H1 (cell line): ENCODE data around the gene TNFSF11. TPM values are rescaled to one million over a fixed set of nuclear protein-coding genes. Genes with fewer than 3 reads are reported as not detected.

Experiments used
- CTBP2 ChIP-seq: IDR thresholded peaks from 2 replicates; pipeline ENCODE4 v1.7.0; 2011; ENCODE audit warnings: borderline replicate concordance, mild to moderate bottlenecking, moderate library complexity, mixed read lengths, low read length; ENCODE audit not compliant: insufficient read depth, insufficient read length
- EZH2 ChIP-seq: fragments of 200-600 bp; sonication (generic); IDR thresholded peaks from 2 replicates; pipeline ENCODE4 v1.7.1; 2012; ENCODE audit warnings: low read depth, mild to moderate bottlenecking, moderate library complexity, low read length, inconsistent platforms; ENCODE audit not compliant: severe bottlenecking
- GABPA ChIP-seq: IDR thresholded peaks from 2 replicates; pipeline ENCODE4 v1.6.1; 2011; ENCODE audit warnings: mild to moderate bottlenecking, low read length, moderate library complexity, borderline replicate concordance; ENCODE audit not compliant: insufficient read depth
- RXRA ChIP-seq: IDR thresholded peaks from 2 replicates; pipeline ENCODE4 v1.6.1; 2011; ENCODE audit warnings: low read depth, mild to moderate bottlenecking, low read length, moderate library complexity; ENCODE audit not compliant: insufficient read depth
- polyA plus RNA-seq, 7 experiments: library from polyadenylated mRNA; depleted of rRNA in 3 of 7; stranded (reverse) in 5 of 7; unstranded in 2 of 7; fragments of >200 nt in 5 of 7; fragments of 200-250 nt in 2 of 7; gene quantifications; 1 replicate in 5 of 7; 2 replicates in 1 of 7; 4 replicates in 1 of 7; pipeline versions ENCODE4 v1.2.1 to v1.2.3, GENCODE V29; 2011 to 2013; ENCODE audit warnings: missing spikeins in 2 of 7, mixed read lengths in 2 of 7
- total RNA-seq: library from RNA; stranded (reverse); fragmentation: NEBNext Ultra II Directional; extraction: Animal tissue kit (Norgen Biotek cat#: 25700); gene quantifications from 2 replicates; pipeline ENCODE4 v1.2.1, GENCODE V29; 2021

Gene TNFSF11
- total and polyA plus RNA-seq, 2 of the 8 experiments (the other 6 are each of a cell fraction or from before 2014, with no cell fraction given): 9.3 to 12.0 TPM

GRCh38 chr13:42643076-42643475 is 69.1 kb downstream of the TNFSF11 start (continued):
- TF ChIP-seq GABPA: no peak
- no peak for TF ChIP-seq RXRA
- TF ChIP-seq CTBP2: no peak
- no peak for TF ChIP-seq EZH2
